ENCODE results near the gene NPL. TPM values are rescaled to one million over a fixed set of nuclear protein-coding genes. Genes with fewer than 3 reads are reported as not detected.

The NPL gene
- total and polyA plus RNA-seq, 2 experiments from 2014 or later = 3.0 to 5.0 TPM

- H3K9me2 ChIP-seq (ENCODE audit: insufficient read depth) = no peaks in the 10 kb centered on the region
- H3K27me3 ChIP-seq (replicated peaks; ENCODE audit: insufficient read depth) = no peaks in the 10 kb centered on the region
- no peaks in the 10 kb centered on the region for H3K36me3 ChIP-seq (ENCODE audit: low read depth)
- no peaks in the 10 kb centered on the region for H3K4me1 ChIP-seq (ENCODE audit: insufficient read depth)
- no peak overlapping the region for H3K27ac ChIP-seq
- H3F3A ChIP-seq (ENCODE audit: insufficient read depth) = no peaks in the 10 kb centered on the region
- no peaks in the 10 kb centered on the region for H3K79me2 ChIP-seq (ENCODE audit: insufficient read depth)
- in situ Hi-C loops (cut with MboI) = loop anchor here (25.0 kb wide), 1 partner anchor 704 kb away; no protein-coding TSS in a partner anchor
- no peak for DNase-seq
- H2AFZ ChIP-seq = no peak overlapping the region
- no peak overlapping the region for H3K9ac ChIP-seq
- no peak overlapping the region for H3K4me2 ChIP-seq (ENCODE audit: unreplicated experiment)
- 94 to 96% methylated on average over 8 of the region's 8 CpGs for WGBS, 2 experiments (ENCODE audit: low coverage in 1 of 2, low lambda C conversion rate in 2 of 2, missing lambda C conversion rate in 2 of 2)
- no peaks in the 10 kb centered on the region for H3K9me3 ChIP-seq (ENCODE audit: low read depth)
- H3K4me3 ChIP-seq = no peak overlapping the region
- no peaks in the 10 kb centered on the region for H4K20me1 ChIP-seq (ENCODE audit: insufficient read depth)
- TF ChIP-seq EZH2 (IDR thresholded peaks at IDR 0.05; ENCODE audit: insufficient read depth, poor library complexity, severe bottlenecking) (no peak), EZH2phosphoT487 (IDR thresholded peaks at IDR 0.05; ENCODE audit: insufficient read depth, low read depth) (no peak)
Measured at GRCh38 chr1:182791281-182792179, 2.0 kb downstream of the NPL start.

DNA sequence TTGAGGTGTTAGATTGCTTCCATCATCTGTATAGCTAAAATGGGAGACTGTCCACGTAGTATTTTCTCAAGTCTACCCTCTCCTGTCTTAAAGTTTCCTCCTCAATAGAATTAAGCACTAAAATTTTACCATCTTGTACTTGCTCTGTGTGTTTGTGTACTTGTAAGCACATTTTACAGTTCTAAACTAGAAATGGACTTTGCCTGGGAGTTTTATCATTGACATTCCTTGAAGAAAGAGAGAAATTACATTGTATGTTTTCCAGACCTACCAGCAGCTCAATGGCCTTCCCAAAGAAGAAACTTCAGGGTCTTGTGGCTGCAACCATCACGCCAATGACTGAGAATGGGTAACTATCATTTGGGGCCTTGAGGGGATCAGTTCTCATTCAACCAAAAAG lies 4.5 kb downstream of the NPL start:
- H4K20me1 ChIP-seq (ENCODE audit: insufficient read depth) = no peaks in the 10 kb centered on the region
- no peaks in the 10 kb centered on the region for H3F3A ChIP-seq (ENCODE audit: insufficient read depth)
- no peak overlapping the region for H3K9ac ChIP-seq
- DNase-seq = no peak
- TF ChIP-seq EZH2phosphoT487 (IDR thresholded peaks at IDR 0.05; ENCODE audit: insufficient read depth, low read depth) (no peak), EZH2 (IDR thresholded peaks at IDR 0.05; ENCODE audit: insufficient read depth, poor library complexity, severe bottlenecking) (no peak)
- H3K9me2 ChIP-seq (ENCODE audit: insufficient read depth) = no peaks in the 10 kb centered on the region
- H3K4me1 ChIP-seq (ENCODE audit: insufficient read depth) = no peaks in the 10 kb centered on the region
- no peak overlapping the region for H3K27ac ChIP-seq
- 57 to 78% methylated on average over 2 of the region's 2 CpGs for WGBS, 2 experiments (ENCODE audit: low coverage in 1 of 2, low lambda C conversion rate in 2 of 2, missing lambda C conversion rate in 2 of 2)
- no peaks in the 10 kb centered on the region for H3K27me3 ChIP-seq (replicated peaks; ENCODE audit: insufficient read depth)
- H3K79me2 ChIP-seq (ENCODE audit: insufficient read depth) = no peaks in the 10 kb centered on the region
- no peak overlapping the region for H3K4me3 ChIP-seq
- H3K36me3 ChIP-seq (ENCODE audit: low read depth) = no peaks in the 10 kb centered on the region
- H3K9me3 ChIP-seq (ENCODE audit: low read depth) = no peaks in the 10 kb centered on the region
- no peak overlapping the region for H2AFZ ChIP-seq
- no peak overlapping the region for H3K4me2 ChIP-seq (ENCODE audit: unreplicated experiment)
- in situ Hi-C loops (cut with MboI) = loop anchor here (25.0 kb wide), 1 partner anchor 707 kb away; no protein-coding TSS in a partner anchor

DNA sequence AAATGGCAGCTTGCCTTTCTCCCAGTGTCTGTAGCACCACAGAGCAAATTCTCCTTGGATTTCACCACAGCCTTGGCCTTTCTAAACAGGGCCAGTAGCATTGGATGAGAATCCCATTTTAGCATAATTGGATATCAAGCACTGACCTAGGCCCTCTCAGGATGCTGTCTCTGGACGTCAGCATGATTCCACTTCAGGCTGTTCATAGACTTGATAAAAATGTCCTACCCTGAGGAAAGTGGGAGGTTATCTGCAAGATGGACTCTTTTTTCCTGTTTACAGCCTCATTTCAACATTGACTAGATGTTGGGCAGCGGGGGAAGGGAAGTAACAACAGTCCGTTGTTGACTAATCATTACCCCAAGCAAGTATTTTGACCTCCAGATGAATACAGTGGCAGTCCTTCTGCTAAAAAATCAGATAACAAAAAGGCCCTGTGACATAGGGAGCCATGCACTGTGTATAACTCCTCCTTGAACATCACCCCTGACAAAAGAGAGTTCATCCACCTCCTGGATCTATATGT lies 5.2 kb downstream of the NPL start:
- Histone ChIP-seq H3K9me3 (ENCODE audit: low read depth) (no peaks in the 10 kb centered on the region), H3K4me1 (ENCODE audit: insufficient read depth) (no peaks in the 10 kb centered on the region), H3K9ac (no peak overlapping the region), H3K36me3 (ENCODE audit: low read depth) (no peaks in the 10 kb centered on the region), H3K79me2 (ENCODE audit: insufficient read depth) (no peaks in the 10 kb centered on the region), H3K4me3 (no peak overlapping the region), H2AFZ (no peak overlapping the region), H3K27me3 (replicated peaks; ENCODE audit: insufficient read depth) (no peaks in the 10 kb centered on the region), H3K4me2 (ENCODE audit: unreplicated experiment) (no peak overlapping the region), H3K27ac (no peak overlapping the region), H3K9me2 (ENCODE audit: insufficient read depth) (no peaks in the 10 kb centered on the region), H3F3A (ENCODE audit: insufficient read depth) (no peaks in the 10 kb centered on the region), H4K20me1 (ENCODE audit: insufficient read depth) (no peaks in the 10 kb centered on the region)
- in situ Hi-C loops (cut with MboI) = loop anchor here (25.0 kb wide), 1 partner anchor 707 kb away; no protein-coding TSS in a partner anchor
- TF ChIP-seq EZH2 (IDR thresholded peaks at IDR 0.05; ENCODE audit: insufficient read depth, poor library complexity, severe bottlenecking) (no peak), EZH2phosphoT487 (IDR thresholded peaks at IDR 0.05; ENCODE audit: insufficient read depth, low read depth) (no peak)
- DNase-seq = no peak
- 95 to 100% methylated on average over 3 of the region's 3 CpGs for WGBS, 2 experiments (ENCODE audit: low coverage in 1 of 2, low lambda C conversion rate in 2 of 2, missing lambda C conversion rate in 2 of 2)

- H3K4me3 ChIP-seq = no peak overlapping the region
- H3K9me2 ChIP-seq (ENCODE audit: insufficient read depth) = no peaks in the 10 kb centered on the region
- in situ Hi-C loops (cut with MboI) = loop anchor here (25.0 kb wide), 1 partner anchor 708 kb away; no protein-coding TSS in a partner anchor
- no peaks in the 10 kb centered on the region for H3K79me2 ChIP-seq (ENCODE audit: insufficient read depth)
- H4K20me1 ChIP-seq (ENCODE audit: insufficient read depth) = no peaks in the 10 kb centered on the region
- no peaks in the 10 kb centered on the region for H3K27me3 ChIP-seq (replicated peaks; ENCODE audit: insufficient read depth)
- no peak overlapping the region for H2AFZ ChIP-seq
- H3K36me3 ChIP-seq (ENCODE audit: low read depth) = no peaks in the 10 kb centered on the region
- TF ChIP-seq EZH2phosphoT487 (IDR thresholded peaks at IDR 0.05; ENCODE audit: insufficient read depth, low read depth) (no peak), EZH2 (IDR thresholded peaks at IDR 0.05; ENCODE audit: insufficient read depth, poor library complexity, severe bottlenecking) (no peak)
- no peaks in the 10 kb centered on the region for H3K4me1 ChIP-seq (ENCODE audit: insufficient read depth)
- no peak overlapping the region for H3K4me2 ChIP-seq (ENCODE audit: unreplicated experiment)
- no peaks in the 10 kb centered on the region for H3K9me3 ChIP-seq (ENCODE audit: low read depth)
- no peak for DNase-seq
- H3K27ac ChIP-seq = no peak overlapping the region
- WGBS, 2 experiments (ENCODE audit: low coverage in 1 of 2, low lambda C conversion rate in 2 of 2, missing lambda C conversion rate in 2 of 2) = 81 to 82% methylated on average over 8 of the region's 8 CpGs
- no peak overlapping the region for H3K9ac ChIP-seq
- H3F3A ChIP-seq (ENCODE audit: insufficient read depth) = no peaks in the 10 kb centered on the region
Measured at GRCh38 chr1:182795563-182796228, 6.1 kb downstream of the NPL start.

Measured in GM23248 (cell line).